ENCODE measurements around the gene TMEM256. TPM values are rescaled to one million over a fixed set of nuclear protein-coding genes. Genes with fewer than 3 reads are reported as not detected.

TMEM256 gene
- total RNA-seq, 3 donors from 2014 or later (not counting 1 experiment from before 2014, with no cell fraction given), result 31.8 to 35.9 (median 34.2) TPM

DNA sequence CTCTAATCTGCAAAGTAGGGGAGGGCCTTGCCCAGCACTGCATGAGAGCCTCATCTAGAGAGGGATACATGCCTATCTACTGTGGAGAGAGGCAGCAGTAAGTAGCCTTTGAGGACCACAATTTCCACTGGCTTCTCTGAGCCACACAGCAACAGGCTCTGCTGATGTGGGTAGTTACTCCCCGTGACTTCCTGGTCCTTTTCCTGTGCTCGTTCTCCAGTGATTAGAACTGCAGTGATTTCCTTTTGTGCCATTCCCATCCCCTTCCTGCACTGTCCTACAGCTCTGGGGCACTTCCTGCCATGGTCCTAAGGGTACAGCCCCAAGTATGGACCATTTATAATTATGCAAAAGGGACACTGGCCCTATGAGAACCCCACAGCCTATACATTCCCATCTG is 12.6 kb downstream of the TMEM256 start:
- no peak overlapping the region for H3K27ac ChIP-seq (ENCODE audit: low read length)
- no peak overlapping the region for H3K4me3 ChIP-seq (ENCODE audit: low read length)
- Mint-ChIP-seq H3K27ac (no peak overlapping the region), H3K4me1 (peaks cover 9 to 20% of the 10 kb centered on the region in 2 donors), H3K4me3 (no peak overlapping the region), H3K27me3 (ENCODE audit: low read depth in 2 of 2) (no peaks in the 10 kb centered on the region), H3K9me3 (no peaks in the 10 kb centered on the region), H3K36me3 (no peaks in the 10 kb centered on the region)
- H3K4me1 ChIP-seq (ENCODE audit: control insufficient read depth, insufficient read depth, low read length), result peaks cover 20% of the 10 kb centered on the region
- TF ChIP-seq, protein P1, sequence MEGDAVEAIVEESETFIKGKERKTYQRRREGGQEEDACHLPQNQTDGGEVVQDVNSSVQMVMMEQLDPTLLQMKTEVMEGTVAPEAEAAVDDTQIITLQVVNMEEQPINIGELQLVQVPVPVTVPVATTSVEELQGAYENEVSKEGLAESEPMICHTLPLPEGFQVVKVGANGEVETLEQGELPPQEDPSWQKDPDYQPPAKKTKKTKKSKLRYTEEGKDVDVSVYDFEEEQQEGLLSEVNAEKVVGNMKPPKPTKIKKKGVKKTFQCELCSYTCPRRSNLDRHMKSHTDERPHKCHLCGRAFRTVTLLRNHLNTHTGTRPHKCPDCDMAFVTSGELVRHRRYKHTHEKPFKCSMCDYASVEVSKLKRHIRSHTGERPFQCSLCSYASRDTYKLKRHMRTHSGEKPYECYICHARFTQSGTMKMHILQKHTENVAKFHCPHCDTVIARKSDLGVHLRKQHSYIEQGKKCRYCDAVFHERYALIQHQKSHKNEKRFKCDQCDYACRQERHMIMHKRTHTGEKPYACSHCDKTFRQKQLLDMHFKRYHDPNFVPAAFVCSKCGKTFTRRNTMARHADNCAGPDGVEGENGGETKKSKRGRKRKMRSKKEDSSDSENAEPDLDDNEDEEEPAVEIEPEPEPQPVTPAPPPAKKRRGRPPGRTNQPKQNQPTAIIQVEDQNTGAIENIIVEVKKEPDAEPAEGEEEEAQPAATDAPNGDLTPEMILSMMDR (IDR thresholded peaks at IDR 0.05), result no peak
- H3K36me3 ChIP-seq (ENCODE audit: control insufficient read depth, insufficient read depth, low read length), result peaks cover 45% of the 10 kb centered on the region
- ATAC-seq, result no peak
- intact Hi-C loops (cut with micrococcal nuclease), result no loop called here
- no peak for DNase-seq
- 70% methylated on average over 2 of the region's 2 CpGs for WGBS (ENCODE audit: insufficient coverage)
- no peaks in the 10 kb centered on the region for H3K9me3 ChIP-seq (ENCODE audit: control insufficient read depth, insufficient read depth, low read length)
- no peaks in the 10 kb centered on the region for H3K27me3 ChIP-seq (ENCODE audit: control insufficient read depth, insufficient read depth, low read length)

DNA sequence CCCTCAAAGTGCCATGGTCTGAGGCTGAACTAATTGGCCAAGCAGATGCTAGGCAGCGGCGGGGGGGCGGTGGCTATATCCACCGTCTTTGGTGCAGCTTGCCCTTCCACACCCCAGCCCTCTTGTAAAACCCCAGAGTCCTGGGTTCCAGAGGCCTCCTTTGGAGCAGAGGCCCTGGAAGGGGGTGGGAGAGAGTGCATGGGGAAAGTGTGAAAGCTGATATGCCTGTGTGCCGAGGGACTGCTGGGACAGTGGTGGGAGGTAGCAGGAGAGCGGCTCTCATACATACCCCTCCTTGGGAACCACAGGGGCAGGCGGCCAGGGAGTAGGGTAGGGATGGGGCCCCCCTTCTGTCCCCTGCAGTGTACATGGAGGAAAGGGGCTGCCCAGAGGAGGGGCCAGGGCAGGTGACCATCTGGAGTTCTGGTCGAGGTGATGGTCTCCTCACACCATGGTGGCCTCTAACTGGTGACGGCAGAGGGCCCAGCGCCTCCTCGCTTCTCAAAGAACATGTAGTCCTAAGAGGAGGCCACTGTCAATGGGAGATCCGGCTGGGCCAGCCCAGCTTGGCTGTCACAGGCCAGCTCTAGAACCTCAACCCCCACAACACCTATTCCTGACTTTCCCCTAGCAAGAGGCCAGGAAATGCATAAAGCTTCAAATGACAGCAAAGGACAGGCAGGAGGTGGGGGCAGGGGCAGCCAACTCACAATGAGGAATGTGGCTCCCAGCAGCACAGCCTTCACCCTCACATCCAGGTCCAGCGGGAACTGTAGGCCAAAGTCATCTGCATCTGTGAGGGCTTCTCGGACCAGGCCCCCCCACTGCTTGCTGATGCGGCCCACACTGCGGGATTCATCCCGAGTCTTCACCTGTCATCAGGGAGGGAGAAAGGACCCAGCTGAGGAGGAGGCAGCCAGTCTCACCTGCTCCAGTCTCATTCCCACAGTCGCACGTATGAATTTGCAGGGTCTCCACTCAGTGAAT is 13.7 kb downstream of the TMEM256 start:
- 98% methylated on average over 18 of the region's 19 CpGs for WGBS (ENCODE audit: insufficient coverage)
- Histone ChIP-seq H3K27ac (ENCODE audit: low read length) (no peak overlapping the region), H3K9me3 (ENCODE audit: control insufficient read depth, insufficient read depth, low read length) (no peaks in the 10 kb centered on the region), H3K36me3 (ENCODE audit: control insufficient read depth, insufficient read depth, low read length) (peaks cover 45% of the 10 kb centered on the region), H3K4me3 (ENCODE audit: low read length) (no peak overlapping the region), H3K4me1 (ENCODE audit: control insufficient read depth, insufficient read depth, low read length) (peaks cover 17% of the 10 kb centered on the region), H3K27me3 (ENCODE audit: control insufficient read depth, insufficient read depth, low read length) (no peaks in the 10 kb centered on the region)
- TF ChIP-seq, protein P1 (IDR thresholded peaks at IDR 0.05), result no peak
- Mint-ChIP-seq H3K4me1 (peaks cover 9 to 19% of the 10 kb centered on the region in 2 donors), H3K4me3 (no peak overlapping the region), H3K36me3 (no peaks in the 10 kb centered on the region), H3K27ac (no peak overlapping the region), H3K9me3 (no peaks in the 10 kb centered on the region), H3K27me3 (ENCODE audit: low read depth in 2 of 2) (no peaks in the 10 kb centered on the region)
- intact Hi-C loops (cut with micrococcal nuclease), result no loop called here
- ATAC-seq, result no peak
- DNase-seq, result no peak

DNA sequence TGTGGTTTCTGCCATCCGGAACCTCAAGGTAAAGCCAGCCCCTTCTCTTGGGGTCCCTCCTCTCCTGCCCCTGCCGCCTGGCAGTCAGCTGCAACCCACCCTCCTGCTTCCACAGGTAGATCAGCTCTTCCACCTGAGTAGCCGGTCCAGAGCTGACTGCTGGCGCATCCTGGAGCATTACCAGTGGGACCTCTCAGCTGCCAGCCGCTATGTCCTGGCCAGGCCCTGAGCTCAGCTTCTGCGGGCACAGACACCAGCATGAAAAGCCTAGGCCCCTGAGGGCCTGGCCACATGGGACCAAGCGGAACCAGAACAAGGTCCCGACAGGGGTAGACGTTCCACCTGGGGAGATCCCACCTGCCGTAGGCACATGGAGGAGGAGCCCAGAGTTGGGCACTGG is 15.0 kb downstream of the TMEM256 start:
- no peak for DNase-seq
- no peak for ATAC-seq
- H3K4me1 ChIP-seq (ENCODE audit: control insufficient read depth, insufficient read depth, low read length), result peaks cover 16% of the 10 kb centered on the region
- Mint-ChIP-seq H3K27ac (no peak overlapping the region), H3K36me3 (no peaks in the 10 kb centered on the region), H3K4me1 (peaks cover 4 to 11% of the 10 kb centered on the region in 2 donors), H3K9me3 (no peaks in the 10 kb centered on the region), H3K27me3 (ENCODE audit: low read depth in 2 of 2) (no peaks in the 10 kb centered on the region), H3K4me3 (no peak overlapping the region)
- peaks cover 45% of the 10 kb centered on the region for H3K36me3 ChIP-seq (ENCODE audit: control insufficient read depth, insufficient read depth, low read length)
- H3K4me3 ChIP-seq (ENCODE audit: low read length), result no peak overlapping the region
- TF ChIP-seq, protein P1 (IDR thresholded peaks at IDR 0.05), result no peak
- WGBS (ENCODE audit: insufficient coverage), result 96% methylated on average over 10 of the region's 10 CpGs
- H3K27me3 ChIP-seq (ENCODE audit: control insufficient read depth, insufficient read depth, low read length), result no peaks in the 10 kb centered on the region
- intact Hi-C loops (cut with micrococcal nuclease), result no loop called here
- no peaks in the 10 kb centered on the region for H3K9me3 ChIP-seq (ENCODE audit: control insufficient read depth, insufficient read depth, low read length)
- H3K27ac ChIP-seq (ENCODE audit: low read length), result no peak overlapping the region

Measured in natural killer cell (primary cell).